SK-N-SH (cell line): ENCODE results near the gene PSD. TPM values are rescaled to one million over a fixed set of nuclear protein-coding genes. Genes with fewer than 3 reads are reported as not detected.

ENCODE experiments used
- CTCF ChIA-PET: fragments of 300-600, 350-600 bp; formaldehyde crosslinking; extraction: SDS; loops from one replicate; lab custom pipeline; 2021; lab: Yijun Ruan, JAX
- POLR2A ChIA-PET: fragments of 350-600 bp; sonication (Branson Sonifier 250); formaldehyde crosslinking; extraction: SDS; loops from one replicate; lab custom pipeline; 2020; ENCODE audit warnings: antibody characterized with exemption, inconsistent platforms; lab: Yijun Ruan, JAX
- DNase-seq: peaks from one replicate; pipeline ENCODE4 v3.0.0; 2012
- H2AFZ ChIP-seq: fragments of 200-600 bp; sonication (generic); 2 replicates; pipeline ENCODE4 v1.8.1; 2016; ENCODE audit warnings: antibody characterized with exemption, mild to moderate bottlenecking, low read depth
- H3F3A ChIP-seq: fragments of 200-600 bp; sonication (generic); replicated peaks from 2 replicates; pipeline ENCODE3; 2016; ENCODE audit warnings: antibody characterized with exemption, mild to moderate bottlenecking; ENCODE audit not compliant: insufficient read depth
- H3K27ac ChIP-seq, 2 experiments: fragments of 200-500 bp in 1 of 2; fragments of 200-600 bp in 1 of 2; sonication (Bioruptor generic) in 1 of 2; sonication (generic), shearing (Covaris generic) in 1 of 2; 2 replicates each; pipeline versions ENCODE4 v1.5.1 to v1.6.1; 2014 to 2016; ENCODE audit warnings: low read depth in 2 of 2, inconsistent platforms in 1 of 2, low read length in 1 of 2, mild to moderate bottlenecking in 1 of 2, mixed read lengths in 1 of 2
- H3K27me3 ChIP-seq: fragments of 200-600 bp; sonication (generic), shearing (Covaris generic); 2 replicates; pipeline ENCODE4 v1.6.1; 2016; ENCODE audit warnings: mixed run types; ENCODE audit not compliant: insufficient read depth
- H3K36me3 ChIP-seq, 2 experiments: fragments of 200-500 bp in 1 of 2; fragments of 200-600 bp in 1 of 2; sonication (Bioruptor generic) in 1 of 2; sonication (generic) in 1 of 2; replicated peaks in 1 of 2; 2 replicates each; pipeline versions ENCODE3 to v1.5.1; 2014 to 2016; ENCODE audit warnings: low read length in 1 of 2, mild to moderate bottlenecking in 1 of 2; ENCODE audit not compliant: insufficient read depth in 2 of 2, control insufficient read depth in 1 of 2
- H3K4me1 ChIP-seq, 2 experiments: fragments of 200-500 bp in 1 of 2; fragments of 200-600 bp in 1 of 2; sonication (Bioruptor generic) in 1 of 2; sonication (generic), shearing (Covaris generic) in 1 of 2; 2 replicates each; pipeline versions ENCODE4 v1.5.1 to v1.6.1; 2014 to 2016; ENCODE audit warnings: low read depth in 1 of 2, low read length in 1 of 2, mixed run types in 1 of 2; ENCODE audit not compliant: insufficient read depth in 2 of 2, control insufficient read depth in 1 of 2
- H3K4me2 ChIP-seq: fragments of 200-600 bp; sonication (generic), shearing (Covaris generic); 2 replicates; pipeline ENCODE4 v1.6.1; 2017; ENCODE audit warnings: mixed run types
- H3K4me3 ChIP-seq, 2 experiments: fragments of 200-500 bp in 1 of 2; fragments of 200-600 bp in 1 of 2; sonication (Bioruptor generic) in 1 of 2; sonication (generic), shearing (Covaris generic) in 1 of 2; 2 replicates each; pipeline versions ENCODE4 v1.5.1 to v1.8.1; 2014 to 2016; ENCODE audit warnings: low read depth in 2 of 2, inconsistent platforms in 1 of 2, low read length in 1 of 2, mild to moderate bottlenecking in 1 of 2, mixed read lengths in 1 of 2, moderate library complexity in 1 of 2
- H3K79me2 ChIP-seq: fragments of 200-600 bp; sonication (generic); 2 replicates; pipeline ENCODE4 v1.8.1; 2017; ENCODE audit warnings: mild to moderate bottlenecking; ENCODE audit not compliant: insufficient read depth
- H3K9ac ChIP-seq: fragments of 200-600 bp; sonication (generic); 2 replicates; pipeline ENCODE4 v1.6.1; 2017; ENCODE audit warnings: mixed run types
- H3K9me2 ChIP-seq: fragments of 200-600 bp; sonication (generic); 2 replicates; pipeline ENCODE4 v1.6.1; 2017; ENCODE audit warnings: mixed run types
- H3K9me3 ChIP-seq: fragments of 200-600 bp; sonication (generic); 2 replicates; pipeline ENCODE4 v1.6.1; 2017; ENCODE audit warnings: mixed run types, mild to moderate bottlenecking, moderate library complexity
- H4K20me1 ChIP-seq: fragments of 200-600 bp; sonication (generic); 2 replicates; pipeline ENCODE4 v1.6.1; 2017; ENCODE audit warnings: mild to moderate bottlenecking, mixed run types; ENCODE audit not compliant: insufficient read depth
- EZH2phosphoT487 ChIP-seq: fragments of 200-600 bp; sonication (generic); IDR thresholded peaks from 2 replicates; pipeline ENCODE4 v1.6.1; 2017; ENCODE audit warnings: low read depth, mixed run types, mild to moderate bottlenecking, antibody characterized with exemption, moderate library complexity, borderline replicate concordance
- FOSL2 ChIP-seq: IDR thresholded peaks from 2 replicates; pipeline ENCODE4 v1.4.0; 2012; ENCODE audit warnings: low read depth, mild to moderate bottlenecking, moderate library complexity, borderline replicate concordance
- FOXJ3 ChIP-seq: sonication (generic); formaldehyde crosslinking; IDR thresholded peaks from 2 replicates; pipeline ENCODE4 v1.5.1; 2020; ENCODE audit warnings: mild to moderate bottlenecking, missing genetic modification reagents
- FOXM1 ChIP-seq: IDR thresholded peaks from 2 replicates; pipeline ENCODE4 v1.4.0; 2012; ENCODE audit warnings: low read depth, mild to moderate bottlenecking
- GABPA ChIP-seq: IDR thresholded peaks from 2 replicates; pipeline ENCODE4 v1.4.0; 2012; ENCODE audit warnings: low read depth, mild to moderate bottlenecking
- MEF2A ChIP-seq: IDR thresholded peaks from 2 replicates; pipeline ENCODE4 v1.4.0; 2012; ENCODE audit warnings: low read depth, borderline replicate concordance
- MXI1 ChIP-seq: IDR thresholded peaks from 2 replicates; pipeline ENCODE4 v1.6.1; 2012; ENCODE audit warnings: mild to moderate bottlenecking, low read depth, low read length, improper control_type of control experiment
- NFIC ChIP-seq: IDR thresholded peaks from 2 replicates; pipeline ENCODE4 v1.4.0; 2012; ENCODE audit warnings: borderline replicate concordance
- NRF1 ChIP-seq: IDR thresholded peaks from 2 replicates; pipeline ENCODE4 v1.6.1; 2012; ENCODE audit warnings: low read depth, mild to moderate bottlenecking, low read length
- PBX3 ChIP-seq: IDR thresholded peaks from 2 replicates; pipeline ENCODE4; 2012
- POLR2AphosphoS5 ChIP-seq: IDR thresholded peaks from 2 replicates; pipeline ENCODE4 v1.6.1; 2012; ENCODE audit warnings: low read depth, low read length
- REST ChIP-seq: IDR thresholded peaks from 2 replicates; pipeline ENCODE4 v1.6.1; 2012; ENCODE audit warnings: mild to moderate bottlenecking, low read depth, low read length, moderate library complexity
- RFX5 ChIP-seq: IDR thresholded peaks from 2 replicates; pipeline ENCODE4 v1.6.1; 2012; ENCODE audit warnings: mild to moderate bottlenecking, improper control_type of control experiment, low read length
- RXRA ChIP-seq: IDR thresholded peaks from 2 replicates; pipeline ENCODE4 v1.4.0; 2012; ENCODE audit warnings: low read depth, mild to moderate bottlenecking, borderline replicate concordance
- SMC3 ChIP-seq: IDR thresholded peaks from 2 replicates; pipeline ENCODE4 v1.6.1; 2012; ENCODE audit warnings: low read depth, low read length, improper control_type of control experiment
- USF2 ChIP-seq: fragments of 150-350 bp; IDR thresholded peaks from 2 replicates; pipeline ENCODE4 v1.6.1; 2017; ENCODE audit warnings: antibody characterized with exemption, low read length, low read depth, borderline replicate concordance
- ZBTB33 ChIP-seq: IDR thresholded peaks from 2 replicates; pipeline ENCODE4 v1.4.0; 2012; ENCODE audit warnings: low read depth, borderline replicate concordance
- WGBS: methylation state at CpG from one replicate; pipeline ENCODE4 v1.1.6; 2017; ENCODE audit warnings: low lambda C conversion rate; 5-methylcytosine and 5-hydroxymethylcytosine counted together
- polyA plus RNA-seq, 3 experiments: library from polyadenylated mRNA; depleted of rRNA; stranded (reverse); fragments of >200 nt; gene quantifications; 2 replicates each; pipeline ENCODE4 v1.2.3, GENCODE V29; 2012

Gene PSD
- polyA plus RNA-seq, 1 of the 3 experiments (the other 2 are of a cell fraction): 0.97 TPM

- TF ChIP-seq FOSL2: no peak
- no peak for TF ChIP-seq NFIC
- no peak for TF ChIP-seq RFX5
- TF ChIP-seq SMC3: no peak
- TF ChIP-seq FOXM1: no peak
- no peak for TF ChIP-seq USF2
- no peak for TF ChIP-seq RXRA
- TF ChIP-seq, all 33 proteins: peak for 0
- H3K27me3 ChIP-seq: no peaks in the 10 kb centered on the region
- no peak overlapping the region for H3K27ac ChIP-seq
- H3K9me3 ChIP-seq: no peaks in the 10 kb centered on the region
- DNase-seq: no peak
- POLR2A ChIA-PET: interaction anchor here (0.6 kb wide), 1 partner anchor 209 kb away, joined by 3 read pairs; no protein-coding TSS in a partner anchor
- H3K4me1 ChIP-seq: peaks cover 0 to 10% of the 10 kb centered on the region in 2 experiments; a peak in 1 of 4 replicates
- H3K4me2 ChIP-seq: no peak overlapping the region
- H3K36me3 ChIP-seq: no peaks in the 10 kb centered on the region
- no peaks in the 10 kb centered on the region for H4K20me1 ChIP-seq
- CTCF ChIA-PET: interaction anchor here (1.0 to 6.8 kb wide), 2 partner anchors 14 to 33 kb away, joined by 3 to 25 read pairs; partner anchors contain the start of gene CUEDC2
- no peak overlapping the region for H2AFZ ChIP-seq
- 65% methylated on average over 3 of the region's 3 CpGs for WGBS
- H3F3A ChIP-seq: peaks cover 5% of the 10 kb centered on the region
- no peaks in the 10 kb centered on the region for H3K9me2 ChIP-seq
- no peak overlapping the region for H3K4me3 ChIP-seq
- no peak overlapping the region for H3K9ac ChIP-seq
- H3K79me2 ChIP-seq: no peaks in the 10 kb centered on the region
Observed at GRCh38 chr10:102465466-102465865, 46.9 kb upstream of the PSD start.

GRCh38 chr10:102463983-102464382, 45.4 kb upstream of the PSD start:
- no peaks in the 10 kb centered on the region for H3K9me3 ChIP-seq
- H4K20me1 ChIP-seq: no peaks in the 10 kb centered on the region
- no peak overlapping the region for H2AFZ ChIP-seq
- no peaks in the 10 kb centered on the region for H3K9me2 ChIP-seq
- no peaks in the 10 kb centered on the region for H3K27me3 ChIP-seq
- H3K4me3 ChIP-seq: no peak overlapping the region
- no peaks in the 10 kb centered on the region for H3K36me3 ChIP-seq
- no peaks in the 10 kb centered on the region for H3K79me2 ChIP-seq
- 98% methylated on average over 10 of the region's 10 CpGs for WGBS
- ChIA-PET POLR2A (interaction anchor here (1.3 kb wide), 1 partner anchor 32 kb away, joined by 5 read pairs; the partner anchor contains the start of gene CUEDC2), CTCF (interaction anchor here (2.7 to 3.9 kb wide), 2 partner anchors 14 to 119 kb away, joined by 9 to 27 read pairs; no protein-coding TSS in a partner anchor)
- no peak overlapping the region for H3K4me2 ChIP-seq
- H3K27ac ChIP-seq: no peak overlapping the region
- DNase-seq: no peak
- H3K4me1 ChIP-seq: peaks cover 0 to 10% of the 10 kb centered on the region in 2 experiments; a peak in 1 of 4 replicates
- no peak overlapping the region for H3K9ac ChIP-seq
- peaks cover 5% of the 10 kb centered on the region for H3F3A ChIP-seq
- TF ChIP-seq FOXJ3 (CRISPR knock-in tag) (no peak), NRF1 (no peak), USF2 (no peak), POLR2AphosphoS5 (no peak), PBX3 (no peak), RFX5 (no peak), EZH2phosphoT487 (no peak), REST (no peak), FOXM1 (no peak), MEF2A (no peak), GABPA (no peak), MXI1 (no peak), ZBTB33 (no peak), FOSL2 (no peak), RXRA (no peak)
